GM18511 (cell line): ENCODE data around the gene TPPP.
"Not testable (repeated sequence)": the region's sequence is repeated elsewhere in the genome, so short reads cannot be mapped to it uniquely, and the experiment has no call there.

Source experiments
- ATAC-seq: cut with Tn5 transposase; IDR thresholded peaks from one replicate; pipeline ENCODE4 v1.9.1; 2021; ENCODE audit warnings: mild to moderate bottlenecking, moderate library complexity; ENCODE audit not compliant: unreplicated experiment

TPPP gene

GRCh38 chr5:693271-694041 is at the start of gene TPPP:
Gene TPPP (minus strand): TSS chr5:693352. CDS start chr5:678060, 15,292 bp downstream.
- peak; percentile 81 for ATAC-seq

GRCh38 chr5:742276-742675 is 49.1 kb upstream of the TPPP start:
- ATAC-seq: not testable (repeated sequence)

- not testable (repeated sequence) for ATAC-seq
These were observed 41.0 kb upstream of the TPPP start for GRCh38 chr5:734145-734544.

GRCh38 chr5:732754-733454 is 39.8 kb upstream of the TPPP start:
- not testable (repeated sequence) for ATAC-seq

- ATAC-seq: not testable (repeated sequence)
These were observed 36.1 kb upstream of the TPPP start for GRCh38 chr5:729225-729624.

GRCh38 chr5:727087-727486 is 33.9 kb upstream of the TPPP start:
- ATAC-seq: not testable (repeated sequence)

GRCh38 chr5:723865-724264 is 30.7 kb upstream of the TPPP start:
- ATAC-seq: not testable (repeated sequence)

GRCh38 chr5:723309-723708 is 30.2 kb upstream of the TPPP start:
- ATAC-seq: not testable (repeated sequence)

- ATAC-seq: not testable (repeated sequence)
These were observed 26.2 kb upstream of the TPPP start for GRCh38 chr5:719379-719778.

- no peak for ATAC-seq
These were observed 24.0 kb upstream of the TPPP start for GRCh38 chr5:717143-717542.

GRCh38 chr5:716740-717139 is 23.6 kb upstream of the TPPP start:
- not testable (repeated sequence) for ATAC-seq

- ATAC-seq: not testable (repeated sequence)
These were observed 22.5 kb upstream of the TPPP start for GRCh38 chr5:715636-716035.

GRCh38 chr5:714215-715118 is 21.3 kb upstream of the TPPP start:
- ATAC-seq: not testable (repeated sequence)

- ATAC-seq: not testable (repeated sequence)
These were observed 20.5 kb upstream of the TPPP start for GRCh38 chr5:713686-714085.

GRCh38 chr5:708848-709517 is 15.8 kb upstream of the TPPP start:
- ATAC-seq: not testable (repeated sequence)

- ATAC-seq: not testable (repeated sequence)
These were observed 15.2 kb upstream of the TPPP start for GRCh38 chr5:708374-708773.

- ATAC-seq: not testable (repeated sequence)
These were observed 13.0 kb upstream of the TPPP start for GRCh38 chr5:706127-706526.

GRCh38 chr5:696753-697702 is 3.9 kb upstream of the TPPP start:
- not testable (repeated sequence) for ATAC-seq

- ATAC-seq: not testable (repeated sequence)
These were observed 3.0 kb upstream of the TPPP start for GRCh38 chr5:696191-696590.
